ENCODE data around the gene IGSF11. TPM values are rescaled to one million over a fixed set of nuclear protein-coding genes. Genes with fewer than 3 reads are reported as not detected.

IGSF11 gene
- total RNA-seq, 1 donor from 2014 or later = 0.39 TPM

GRCh38 chr3:118907909-118908308 is 126.7 kb downstream of the IGSF11 start:
- no peak overlapping the region for H3K4me3 Mint-ChIP-seq (ENCODE audit: unreplicated experiment)
- peaks cover 4% of the 10 kb centered on the region for H3K4me1 Mint-ChIP-seq (ENCODE audit: low read depth, unreplicated experiment)
- Histone ChIP-seq H3K4me2 (ENCODE audit: low read length) (no peak overlapping the region), H4K20me1 (ENCODE audit: insufficient read depth, low read length) (no peaks in the 10 kb centered on the region), H2AFZ (ENCODE audit: low read depth, low read length) (no peak overlapping the region), H3K27me3 (ENCODE audit: insufficient read depth, low read length) (no peaks in the 10 kb centered on the region), H3K4me1 (ENCODE audit: insufficient read depth, low read length) (no peaks in the 10 kb centered on the region), H3K9ac (ENCODE audit: low read length) (no peak overlapping the region), H3K4me3 (ENCODE audit: insufficient read depth, low read depth, low read length) (no peak overlapping the region), H3K9me3 (ENCODE audit: insufficient read depth, low read depth, low read length) (no peaks in the 10 kb centered on the region), H3K27ac (ENCODE audit: low read depth, low read length) (no peak overlapping the region), H3K36me3 (ENCODE audit: insufficient read depth, low read length) (no peaks in the 10 kb centered on the region), H3K79me2 (ENCODE audit: insufficient read depth, low read length) (no peaks in the 10 kb centered on the region)
- no peak overlapping the region for H3K27ac Mint-ChIP-seq (ENCODE audit: unreplicated experiment)
- no peak for DNase-seq (ENCODE audit: low read depth)
- TF ChIP-seq CTCF (IDR thresholded peaks at IDR 0.05; ENCODE audit: insufficient read depth, low read depth, low read length) (no peak), EZH2 (IDR thresholded peaks at IDR 0.05; ENCODE audit: insufficient read depth, low read length) (no peak)
- H3K27me3 Mint-ChIP-seq (ENCODE audit: low read depth, unreplicated experiment) = no peaks in the 10 kb centered on the region
- H3K36me3 Mint-ChIP-seq (ENCODE audit: low read depth, unreplicated experiment) = no peaks in the 10 kb centered on the region
- no peaks in the 10 kb centered on the region for H3K9me3 Mint-ChIP-seq (ENCODE audit: unreplicated experiment)
- no peak for FAIRE-seq

GRCh38 chr3:118900737-118901525 is 133.7 kb downstream of the IGSF11 start:
- H3K4me3 ChIP-seq (ENCODE audit: insufficient read depth, low read depth, low read length) = no peak overlapping the region
- no peak overlapping the region for H3K4me3 Mint-ChIP-seq (ENCODE audit: unreplicated experiment)
- H3K4me2 ChIP-seq (ENCODE audit: low read length) = no peak overlapping the region
- no peaks in the 10 kb centered on the region for H3K9me3 Mint-ChIP-seq (ENCODE audit: unreplicated experiment)
- H3K9ac ChIP-seq (ENCODE audit: low read length) = no peak overlapping the region
- DNase-seq (ENCODE audit: low read depth) (no peak), FAIRE-seq (no peak)
- no peaks in the 10 kb centered on the region for H3K27me3 ChIP-seq (ENCODE audit: insufficient read depth, low read length)
- no peak overlapping the region for H2AFZ ChIP-seq (ENCODE audit: low read depth, low read length)
- no peaks in the 10 kb centered on the region for H3K4me1 ChIP-seq (ENCODE audit: insufficient read depth, low read length)
- H3K4me1 Mint-ChIP-seq (ENCODE audit: low read depth, unreplicated experiment) = peaks cover 2% of the 10 kb centered on the region
- no peak overlapping the region for H3K27ac Mint-ChIP-seq (ENCODE audit: unreplicated experiment)
- H3K79me2 ChIP-seq (ENCODE audit: insufficient read depth, low read length) = no peaks in the 10 kb centered on the region
- H3K9me3 ChIP-seq (ENCODE audit: insufficient read depth, low read depth, low read length) = no peaks in the 10 kb centered on the region
- no peaks in the 10 kb centered on the region for H3K36me3 ChIP-seq (ENCODE audit: insufficient read depth, low read length)
- no peak for TF ChIP-seq CTCF (IDR thresholded peaks at IDR 0.05; ENCODE audit: insufficient read depth, low read depth, low read length)
- no peak for TF ChIP-seq EZH2 (IDR thresholded peaks at IDR 0.05; ENCODE audit: insufficient read depth, low read length)
- H3K36me3 Mint-ChIP-seq (ENCODE audit: low read depth, unreplicated experiment) = no peaks in the 10 kb centered on the region
- H4K20me1 ChIP-seq (ENCODE audit: insufficient read depth, low read length) = no peaks in the 10 kb centered on the region
- no peak overlapping the region for H3K27ac ChIP-seq (ENCODE audit: low read depth, low read length)
- no peaks in the 10 kb centered on the region for H3K27me3 Mint-ChIP-seq (ENCODE audit: low read depth, unreplicated experiment)

DNA sequence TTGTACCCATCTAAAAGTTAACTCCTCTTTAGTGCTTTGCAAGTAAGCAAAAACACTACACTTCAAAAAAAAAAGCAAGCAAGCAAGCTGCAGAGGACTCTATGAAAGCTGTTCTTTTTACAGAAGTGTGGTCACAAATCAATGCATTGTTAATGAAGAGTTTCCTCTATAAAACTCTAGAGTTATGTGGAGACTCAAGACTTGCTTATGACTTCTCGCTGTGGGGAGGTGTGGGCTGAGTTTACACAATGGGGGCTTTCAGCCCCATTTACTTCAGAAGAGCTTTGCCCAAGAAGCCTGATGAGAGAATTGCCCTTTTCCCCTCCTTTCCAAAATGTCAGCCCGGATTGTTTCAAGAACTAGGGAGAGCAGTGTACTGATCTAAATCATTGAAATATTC is 144.4 kb downstream of the IGSF11 start:
- H3K27me3 ChIP-seq (ENCODE audit: insufficient read depth, low read length) = no peaks in the 10 kb centered on the region

More for the DNA sequence above, 144.4 kb downstream of the IGSF11 start:
- DNase-seq (ENCODE audit: low read depth) = no peak
- Histone ChIP-seq H3K36me3 (ENCODE audit: insufficient read depth, low read length) (no peaks in the 10 kb centered on the region), H3K9ac (ENCODE audit: low read length) (no peak overlapping the region), H3K4me2 (ENCODE audit: low read length) (no peak overlapping the region), H3K79me2 (ENCODE audit: insufficient read depth, low read length) (no peaks in the 10 kb centered on the region), H4K20me1 (ENCODE audit: insufficient read depth, low read length) (no peaks in the 10 kb centered on the region), H3K27ac (ENCODE audit: low read depth, low read length) (no peak overlapping the region), H2AFZ (ENCODE audit: low read depth, low read length) (no peak overlapping the region), H3K9me3 (ENCODE audit: insufficient read depth, low read depth, low read length) (no peaks in the 10 kb centered on the region), H3K4me3 (ENCODE audit: insufficient read depth, low read depth, low read length) (no peak overlapping the region), H3K4me1 (ENCODE audit: insufficient read depth, low read length) (no peaks in the 10 kb centered on the region)
- Mint-ChIP-seq H3K27ac (ENCODE audit: unreplicated experiment) (no peak overlapping the region), H3K4me3 (ENCODE audit: unreplicated experiment) (no peak overlapping the region), H3K4me1 (ENCODE audit: low read depth, unreplicated experiment) (no peaks in the 10 kb centered on the region), H3K27me3 (ENCODE audit: low read depth, unreplicated experiment) (no peaks in the 10 kb centered on the region), H3K9me3 (ENCODE audit: unreplicated experiment) (no peaks in the 10 kb centered on the region), H3K36me3 (ENCODE audit: low read depth, unreplicated experiment) (no peaks in the 10 kb centered on the region)
- no peak for TF ChIP-seq EZH2 (IDR thresholded peaks at IDR 0.05; ENCODE audit: insufficient read depth, low read length)
- no peak for TF ChIP-seq CTCF (IDR thresholded peaks at IDR 0.05; ENCODE audit: insufficient read depth, low read depth, low read length)
- no peak for FAIRE-seq
